ENCODE results near the gene MARCKSL1.

DNA sequence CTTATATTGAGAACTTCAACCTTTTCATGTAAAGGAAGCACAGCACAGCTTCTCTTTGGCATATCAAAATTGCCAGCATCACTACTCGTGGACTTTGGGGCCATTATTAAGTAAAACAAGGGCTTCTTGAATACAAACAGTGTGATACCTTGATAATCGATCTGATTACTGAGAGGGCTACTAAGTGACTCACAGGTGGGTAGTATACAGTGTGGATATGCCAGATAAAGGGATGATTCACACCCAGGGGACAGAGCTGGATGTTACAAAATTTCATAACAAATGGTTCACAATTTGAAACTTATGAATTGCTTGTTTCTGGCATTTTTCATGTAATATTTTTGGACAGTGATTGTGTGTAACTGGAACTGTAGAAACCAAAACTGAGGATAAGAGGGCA, 28.7 kb downstream of the MARCKSL1 start:
- TF ChIP-seq, protein P1, sequence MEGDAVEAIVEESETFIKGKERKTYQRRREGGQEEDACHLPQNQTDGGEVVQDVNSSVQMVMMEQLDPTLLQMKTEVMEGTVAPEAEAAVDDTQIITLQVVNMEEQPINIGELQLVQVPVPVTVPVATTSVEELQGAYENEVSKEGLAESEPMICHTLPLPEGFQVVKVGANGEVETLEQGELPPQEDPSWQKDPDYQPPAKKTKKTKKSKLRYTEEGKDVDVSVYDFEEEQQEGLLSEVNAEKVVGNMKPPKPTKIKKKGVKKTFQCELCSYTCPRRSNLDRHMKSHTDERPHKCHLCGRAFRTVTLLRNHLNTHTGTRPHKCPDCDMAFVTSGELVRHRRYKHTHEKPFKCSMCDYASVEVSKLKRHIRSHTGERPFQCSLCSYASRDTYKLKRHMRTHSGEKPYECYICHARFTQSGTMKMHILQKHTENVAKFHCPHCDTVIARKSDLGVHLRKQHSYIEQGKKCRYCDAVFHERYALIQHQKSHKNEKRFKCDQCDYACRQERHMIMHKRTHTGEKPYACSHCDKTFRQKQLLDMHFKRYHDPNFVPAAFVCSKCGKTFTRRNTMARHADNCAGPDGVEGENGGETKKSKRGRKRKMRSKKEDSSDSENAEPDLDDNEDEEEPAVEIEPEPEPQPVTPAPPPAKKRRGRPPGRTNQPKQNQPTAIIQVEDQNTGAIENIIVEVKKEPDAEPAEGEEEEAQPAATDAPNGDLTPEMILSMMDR (IDR thresholded peaks at IDR 0.05; ENCODE audit: low read depth, low read length, missing input control), result no peak
- TF ChIP-seq, protein P2, sequence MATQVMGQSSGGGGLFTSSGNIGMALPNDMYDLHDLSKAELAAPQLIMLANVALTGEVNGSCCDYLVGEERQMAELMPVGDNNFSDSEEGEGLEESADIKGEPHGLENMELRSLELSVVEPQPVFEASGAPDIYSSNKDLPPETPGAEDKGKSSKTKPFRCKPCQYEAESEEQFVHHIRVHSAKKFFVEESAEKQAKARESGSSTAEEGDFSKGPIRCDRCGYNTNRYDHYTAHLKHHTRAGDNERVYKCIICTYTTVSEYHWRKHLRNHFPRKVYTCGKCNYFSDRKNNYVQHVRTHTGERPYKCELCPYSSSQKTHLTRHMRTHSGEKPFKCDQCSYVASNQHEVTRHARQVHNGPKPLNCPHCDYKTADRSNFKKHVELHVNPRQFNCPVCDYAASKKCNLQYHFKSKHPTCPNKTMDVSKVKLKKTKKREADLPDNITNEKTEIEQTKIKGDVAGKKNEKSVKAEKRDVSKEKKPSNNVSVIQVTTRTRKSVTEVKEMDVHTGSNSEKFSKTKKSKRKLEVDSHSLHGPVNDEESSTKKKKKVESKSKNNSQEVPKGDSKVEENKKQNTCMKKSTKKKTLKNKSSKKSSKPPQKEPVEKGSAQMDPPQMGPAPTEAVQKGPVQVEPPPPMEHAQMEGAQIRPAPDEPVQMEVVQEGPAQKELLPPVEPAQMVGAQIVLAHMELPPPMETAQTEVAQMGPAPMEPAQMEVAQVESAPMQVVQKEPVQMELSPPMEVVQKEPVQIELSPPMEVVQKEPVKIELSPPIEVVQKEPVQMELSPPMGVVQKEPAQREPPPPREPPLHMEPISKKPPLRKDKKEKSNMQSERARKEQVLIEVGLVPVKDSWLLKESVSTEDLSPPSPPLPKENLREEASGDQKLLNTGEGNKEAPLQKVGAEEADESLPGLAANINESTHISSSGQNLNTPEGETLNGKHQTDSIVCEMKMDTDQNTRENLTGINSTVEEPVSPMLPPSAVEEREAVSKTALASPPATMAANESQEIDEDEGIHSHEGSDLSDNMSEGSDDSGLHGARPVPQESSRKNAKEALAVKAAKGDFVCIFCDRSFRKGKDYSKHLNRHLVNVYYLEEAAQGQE (IDR thresholded peaks at IDR 0.05), result no peak
- no peak for TF ChIP-seq RAD21 (IDR thresholded peaks at IDR 0.05)
- no peak for TF ChIP-seq RXRA (IDR thresholded peaks at IDR 0.05)
- TF ChIP-seq, protein P3, sequence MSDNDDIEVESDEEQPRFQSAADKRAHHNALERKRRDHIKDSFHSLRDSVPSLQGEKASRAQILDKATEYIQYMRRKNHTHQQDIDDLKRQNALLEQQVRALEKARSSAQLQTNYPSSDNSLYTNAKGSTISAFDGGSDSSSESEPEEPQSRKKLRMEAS (IDR thresholded peaks at IDR 0.05), result no peak
- TF ChIP-seq YY1 (IDR thresholded peaks at IDR 0.05), result no peak
- TF ChIP-seq GABPA (IDR thresholded peaks at IDR 0.05 in 1 of 2, conservative IDR thresholded peaks at IDR 0.05 in 1 of 2), result no peak
- TF ChIP-seq HNF4G (IDR thresholded peaks at IDR 0.05), result no peak
- no peak for TF ChIP-seq NR2F2 (IDR thresholded peaks at IDR 0.05)

Measured in liver (tissue), 3 donors.